Thymus (tissue), 11 donors: ENCODE results near the gene SFXN5. TPM values are rescaled to one million over a fixed set of nuclear protein-coding genes. Genes with fewer than 3 reads are reported as not detected.
A peak's percentile ranks its signal among the peaks of the same experiment; 100 is the strongest.

Experiments
- DNase-seq, 9 donors: peaks; one replicate each; pipeline ENCODE4 v3.0.0-alpha.2; 2013; ENCODE audit warnings: low spot score in 9 of 9, low read depth in 6 of 9, missing footprints in 1 of 9
- H3K27ac ChIP-seq, 2 donors: one replicate each; pipeline ENCODE4 v1.5.1; 2013; ENCODE audit warnings: control low read depth in 1 of 2, low read depth in 1 of 2, low read length in 1 of 2, mild to moderate bottlenecking in 1 of 2, moderate library complexity in 1 of 2
- H3K27me3 ChIP-seq, 2 donors: one replicate each; pipeline ENCODE4 v1.5.1; 2013; ENCODE audit warnings: low read length in 1 of 2; ENCODE audit not compliant: control insufficient read depth in 2 of 2, insufficient read depth in 1 of 2
- H3K36me3 ChIP-seq, 2 donors: one replicate each; pipeline ENCODE4 v1.5.1; 2013; ENCODE audit warnings: low read length in 1 of 2, mild to moderate bottlenecking in 1 of 2, moderate library complexity in 1 of 2; ENCODE audit not compliant: control insufficient read depth in 2 of 2, insufficient read depth in 2 of 2
- H3K4me1 ChIP-seq, 2 donors: one replicate each; pipeline ENCODE4 v1.5.1; 2013; ENCODE audit warnings: low read length in 2 of 2; ENCODE audit not compliant: control insufficient read depth in 2 of 2, insufficient read depth in 2 of 2
- H3K4me3 ChIP-seq, 2 donors: one replicate each; pipeline ENCODE4 v1.5.1; 2013; ENCODE audit warnings: low read length in 2 of 2, control low read depth in 1 of 2, mild to moderate bottlenecking in 1 of 2
- H3K9me3 ChIP-seq, 2 donors: one replicate each; pipeline ENCODE4 v1.5.1; 2013; ENCODE audit warnings: low read length in 1 of 2, mild to moderate bottlenecking in 1 of 2; ENCODE audit not compliant: control insufficient read depth in 2 of 2, insufficient read depth in 1 of 2
- WGBS: extraction: QIAGEN DNeasy Blood & Tissue Kit; methylation state at CpG from one replicate; pipeline ENCODE4 v1.1.7; 2013; 5-methylcytosine and 5-hydroxymethylcytosine counted together
- polyA plus RNA-seq: library from polyadenylated mRNA; stranded (reverse); fragments of 200-250 nt; gene quantifications from one replicate; pipeline ENCODE4 v1.2.3, GENCODE V29; 2013
- total RNA-seq: library from RNA; stranded (reverse); fragments of 120-200 nt; gene quantifications from one replicate; pipeline ENCODE4 v1.2.4, GENCODE V29; 2013
- donor health status: healthy.

Gene SFXN5
- total and polyA plus RNA-seq, 2 donors: 6.2 to 11.0 TPM

DNA sequence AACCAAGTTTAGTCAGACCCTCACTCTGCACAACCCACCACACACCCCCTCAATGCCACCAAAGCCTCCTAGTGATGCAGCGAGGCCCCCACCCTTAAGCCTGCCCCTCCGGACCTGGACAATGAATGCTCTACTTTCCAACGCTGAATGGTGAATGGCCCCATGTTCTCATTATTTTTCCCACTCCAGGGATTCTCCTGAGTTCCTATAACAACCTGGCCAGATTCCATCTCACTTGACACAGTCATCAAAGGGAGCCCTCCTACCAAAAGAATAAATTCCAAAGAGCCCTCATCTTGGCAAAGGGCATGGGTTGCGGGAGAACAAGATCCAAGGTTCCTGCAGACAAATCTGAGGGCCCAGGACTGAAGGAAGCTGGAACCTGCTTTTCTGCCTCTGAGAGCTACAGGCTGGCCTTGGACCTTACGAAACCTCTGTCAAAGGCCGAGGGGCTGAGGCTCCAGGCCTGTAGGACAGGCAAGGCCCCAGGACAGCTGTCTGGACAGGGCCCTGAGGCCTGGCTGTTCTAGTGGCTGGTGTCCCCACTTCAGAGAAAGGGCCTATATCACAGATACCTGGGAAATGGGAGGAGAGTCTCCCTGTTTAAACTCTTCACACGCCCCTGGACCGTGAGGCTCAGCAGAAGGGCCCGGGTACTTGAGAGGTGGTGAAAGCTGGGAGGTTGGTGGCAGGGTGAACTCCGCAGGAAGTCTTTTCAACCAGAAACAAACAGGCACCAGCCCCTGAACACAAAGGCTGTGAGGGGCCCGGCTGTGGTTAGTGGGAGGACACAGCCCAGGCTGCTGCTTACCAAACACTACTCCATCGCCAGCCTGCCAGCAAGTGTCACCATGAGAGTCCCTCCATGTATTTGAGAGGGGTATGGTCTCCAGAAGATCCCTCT, 27.3 kb downstream of the SFXN5 start:
- WGBS: 62% methylated on average over 12 of the region's 12 CpGs
- peak in 5 of 9 donors; percentile 35 to 81 (median 44) for DNase-seq

DNA sequence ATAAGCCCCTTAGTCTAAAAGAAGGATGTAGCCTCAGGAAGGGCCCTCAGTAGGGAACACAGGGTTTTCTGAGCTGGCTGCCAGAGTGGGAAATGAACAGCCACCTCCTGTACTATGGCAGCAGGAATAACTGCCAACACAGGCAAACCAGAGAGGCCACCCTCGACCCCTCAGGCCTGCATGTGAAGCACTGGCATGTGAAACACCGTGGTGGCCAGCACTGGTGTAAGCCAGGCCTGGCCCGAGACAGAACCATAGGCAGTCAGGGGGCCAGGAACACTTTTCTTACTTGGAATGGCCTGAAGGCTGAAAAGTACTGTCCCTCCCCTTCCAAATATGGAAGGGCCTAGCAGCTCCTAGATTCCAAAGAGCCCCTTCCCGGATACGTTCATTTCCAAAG, 28.2 kb downstream of the SFXN5 start:
- no peak overlapping the region for H3K4me3 ChIP-seq
- 96% methylated on average over 5 of the region's 5 CpGs for WGBS
- no peaks in the 10 kb centered on the region for H3K9me3 ChIP-seq
- no peaks in the 10 kb centered on the region for H3K36me3 ChIP-seq
- no peaks in the 10 kb centered on the region for H3K27me3 ChIP-seq
- no peak overlapping the region for H3K27ac ChIP-seq
- no peak for DNase-seq
- peaks cover 8 to 30% of the 10 kb centered on the region in 2 donors for H3K4me1 ChIP-seq

More for the DNA sequence above, 27.3 kb downstream of the SFXN5 start:
- Histone ChIP-seq H3K4me1 (peaks cover 8 to 34% of the 10 kb centered on the region in 2 donors), H3K9me3 (no peaks in the 10 kb centered on the region), H3K27me3 (no peaks in the 10 kb centered on the region), H3K27ac (peak overlapping the region in 1 of 2 donors; percentile 78), H3K36me3 (no peaks in the 10 kb centered on the region), H3K4me3 (peak overlapping the region in 1 of 2 donors; percentile 1)

DNA sequence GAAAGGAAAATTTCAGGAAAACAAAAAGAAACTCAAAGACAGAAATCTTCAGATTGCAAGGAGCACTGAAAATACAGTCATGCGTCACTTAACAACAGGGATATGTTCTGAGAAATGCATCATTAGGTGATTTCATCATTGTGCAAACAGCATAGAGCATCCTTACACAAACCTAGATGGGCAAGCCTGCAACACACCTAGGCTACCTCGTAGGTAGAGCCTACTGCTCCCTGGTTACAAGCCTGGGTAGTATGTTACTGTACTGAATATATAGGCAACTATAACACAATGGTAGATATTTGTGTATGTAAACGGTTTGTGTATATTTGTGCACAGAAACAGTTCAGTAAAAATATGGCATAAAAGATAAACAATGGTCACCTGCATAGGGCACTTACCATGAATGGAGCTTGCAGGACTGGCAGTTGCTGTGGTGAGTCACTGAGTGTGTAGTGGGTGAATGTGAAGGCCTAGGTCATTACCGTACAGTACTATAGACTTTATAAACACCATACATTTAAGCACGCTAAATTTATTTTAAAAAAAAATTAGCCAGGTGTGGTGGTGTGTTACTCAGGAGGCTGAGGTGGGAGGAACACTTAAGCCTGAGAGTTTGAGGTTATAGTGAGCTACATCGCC, 33.4 kb downstream of the SFXN5 start:
- Histone ChIP-seq H3K27ac (no peak overlapping the region), H3K4me1 (peaks cover 0 to 4% of the 10 kb centered on the region in 2 donors), H3K4me3 (no peak overlapping the region), H3K27me3 (no peaks in the 10 kb centered on the region), H3K9me3 (no peaks in the 10 kb centered on the region), H3K36me3 (peaks cover 0 to 4% of the 10 kb centered on the region in 2 donors)
- WGBS: 97% methylated on average over 6 of the region's 6 CpGs
- DNase-seq: no peak

DNA sequence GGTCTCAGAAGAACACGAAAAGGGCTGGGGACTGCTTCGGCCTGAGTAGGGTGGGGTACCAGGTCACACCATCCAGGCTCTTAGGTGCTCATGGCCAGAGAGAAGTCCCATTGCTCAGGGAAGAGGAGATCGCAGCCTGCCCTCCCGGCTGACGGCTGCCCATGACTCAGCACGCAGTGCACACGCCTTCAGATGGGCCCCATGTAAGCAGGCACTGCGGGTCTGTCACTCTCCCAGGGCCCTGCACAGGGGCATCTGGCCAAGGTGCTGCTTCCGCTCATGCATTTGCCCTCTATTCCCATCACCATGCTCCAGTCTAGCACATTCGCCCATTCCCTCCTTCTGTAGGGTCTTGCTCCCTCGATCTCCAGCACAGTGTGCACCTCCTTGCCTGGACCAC, 34.7 kb downstream of the SFXN5 start:
- Histone ChIP-seq H3K4me1 (no peaks in the 10 kb centered on the region), H3K9me3 (no peaks in the 10 kb centered on the region), H3K27me3 (no peaks in the 10 kb centered on the region), H3K36me3 (peaks cover 0 to 4% of the 10 kb centered on the region in 2 donors), H3K4me3 (no peak overlapping the region), H3K27ac (no peak overlapping the region)
- no peak for DNase-seq
- 98% methylated on average over 11 of the region's 11 CpGs for WGBS

DNA sequence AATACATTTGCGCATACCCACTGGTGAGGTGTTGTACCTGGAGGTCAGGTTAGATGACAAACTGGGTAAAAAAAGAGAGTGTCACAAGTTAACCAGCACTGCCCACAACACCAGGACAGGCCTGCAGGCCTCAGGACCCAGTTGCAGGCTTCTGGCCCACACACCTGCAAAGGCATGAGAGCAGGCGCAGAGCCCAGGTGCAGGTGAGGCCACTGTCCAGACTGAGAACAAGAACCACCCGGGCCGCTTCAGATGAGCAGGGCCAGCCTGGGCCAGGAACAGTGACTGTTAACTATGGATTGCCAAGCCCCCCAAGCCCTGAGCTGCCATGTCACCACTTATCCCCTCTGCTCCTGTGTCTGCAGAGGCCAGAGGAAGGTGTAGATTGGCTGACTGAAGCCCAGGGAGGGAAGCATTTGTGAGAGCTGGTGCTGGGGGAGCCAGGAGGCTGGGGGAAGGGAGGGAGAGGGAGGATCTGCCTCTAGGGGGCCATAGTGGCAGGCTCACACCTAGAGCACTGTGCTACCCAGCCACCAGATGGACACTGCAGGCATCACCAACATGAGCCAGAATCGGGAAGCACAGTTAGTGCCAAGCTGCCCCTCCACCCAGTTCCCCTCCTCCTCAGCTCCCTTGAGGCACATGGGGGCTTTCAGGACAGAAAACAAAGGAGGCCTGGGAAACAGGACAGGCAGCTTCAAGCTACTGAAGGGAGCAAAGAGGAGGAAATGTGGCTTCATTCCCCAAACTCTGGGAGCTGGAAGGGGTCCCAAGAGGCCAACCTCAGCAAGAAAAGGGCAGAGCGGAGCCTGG, 35.4 kb downstream of the SFXN5 start:
- 97% methylated on average over 6 of the region's 6 CpGs for WGBS
- Histone ChIP-seq H3K9me3 (no peaks in the 10 kb centered on the region), H3K36me3 (peaks cover 0 to 4% of the 10 kb centered on the region in 2 donors), H3K27me3 (no peaks in the 10 kb centered on the region), H3K4me3 (no peak overlapping the region), H3K4me1 (no peaks in the 10 kb centered on the region), H3K27ac (no peak overlapping the region)
- DNase-seq: no peak

DNA sequence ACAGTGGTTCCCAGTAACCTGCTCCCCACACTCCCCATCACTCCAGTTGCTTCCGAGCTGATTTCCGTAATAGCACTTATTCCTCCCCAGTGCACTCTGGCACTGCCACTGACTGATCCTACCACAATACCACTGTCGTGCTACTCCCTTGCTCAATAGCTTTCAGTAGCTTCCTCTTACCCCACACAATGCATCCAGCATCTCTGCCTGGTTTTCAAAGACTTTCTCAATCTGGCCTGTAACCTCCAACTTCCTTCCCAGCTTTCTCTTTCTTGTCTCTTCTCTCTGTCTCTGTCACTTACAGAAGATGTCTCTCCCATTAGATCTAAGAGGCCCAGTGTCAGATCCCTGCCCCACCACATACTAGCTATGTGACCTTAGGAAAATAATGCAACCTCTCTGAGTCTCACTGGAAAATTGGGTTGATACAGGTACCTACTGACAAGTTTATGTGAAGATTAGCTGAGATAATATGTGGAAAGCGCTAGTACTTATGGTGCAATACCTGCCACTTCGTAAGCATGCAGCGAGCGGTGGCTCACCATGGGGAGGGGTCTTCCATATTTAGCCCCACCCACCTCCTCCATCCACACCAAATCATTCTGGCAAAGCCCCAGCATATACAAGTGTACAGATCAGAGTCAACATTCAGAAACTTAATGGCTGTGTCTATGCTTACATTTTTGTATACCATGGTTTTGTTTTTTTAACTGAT, 36.7 kb downstream of the SFXN5 start:
- Histone ChIP-seq H3K27me3 (no peaks in the 10 kb centered on the region), H3K4me3 (no peak overlapping the region), H3K4me1 (no peaks in the 10 kb centered on the region), H3K9me3 (no peaks in the 10 kb centered on the region), H3K27ac (no peak overlapping the region), H3K36me3 (peaks cover 0 to 4% of the 10 kb centered on the region in 2 donors)
- DNase-seq: no peak
- 98% methylated on average over 7 of the region's 7 CpGs for WGBS

DNA sequence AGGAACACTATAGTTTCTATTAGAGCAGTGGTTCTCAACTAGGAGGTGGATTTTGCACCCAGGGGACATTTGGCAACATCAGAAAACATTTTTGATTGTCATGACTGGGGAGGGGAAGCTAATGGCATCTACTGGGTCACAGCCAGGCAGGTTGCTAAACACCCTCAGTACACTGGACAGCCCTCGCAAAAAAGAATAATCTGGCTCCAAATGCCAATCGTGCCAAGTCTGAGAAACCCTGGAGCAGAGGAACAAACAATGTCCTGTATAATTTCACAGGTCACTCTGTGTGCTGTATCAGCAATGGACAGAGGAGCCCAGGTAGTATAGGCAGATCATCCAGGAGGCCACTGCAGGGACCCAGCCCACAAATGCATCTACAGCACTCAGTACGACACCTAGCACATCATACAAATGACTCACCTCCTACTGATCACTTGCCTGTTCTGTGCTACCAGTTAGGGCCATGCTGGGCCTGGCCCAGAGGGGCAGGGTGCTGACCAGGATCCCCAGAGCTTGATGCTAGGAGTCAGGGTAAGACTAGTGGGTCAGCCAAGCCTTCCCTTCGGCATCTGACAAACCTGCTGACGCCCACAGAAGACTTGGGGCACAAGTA, 37.6 kb downstream of the SFXN5 start:
- no peak overlapping the region for H3K27ac ChIP-seq
- H3K4me3 ChIP-seq: no peak overlapping the region
- WGBS: 98% methylated on average over 5 of the region's 5 CpGs
- no peak for DNase-seq
- peaks cover 0 to 4% of the 10 kb centered on the region in 2 donors for H3K36me3 ChIP-seq
- H3K9me3 ChIP-seq: no peaks in the 10 kb centered on the region
- H3K4me1 ChIP-seq: no peaks in the 10 kb centered on the region
- no peaks in the 10 kb centered on the region for H3K27me3 ChIP-seq

DNA sequence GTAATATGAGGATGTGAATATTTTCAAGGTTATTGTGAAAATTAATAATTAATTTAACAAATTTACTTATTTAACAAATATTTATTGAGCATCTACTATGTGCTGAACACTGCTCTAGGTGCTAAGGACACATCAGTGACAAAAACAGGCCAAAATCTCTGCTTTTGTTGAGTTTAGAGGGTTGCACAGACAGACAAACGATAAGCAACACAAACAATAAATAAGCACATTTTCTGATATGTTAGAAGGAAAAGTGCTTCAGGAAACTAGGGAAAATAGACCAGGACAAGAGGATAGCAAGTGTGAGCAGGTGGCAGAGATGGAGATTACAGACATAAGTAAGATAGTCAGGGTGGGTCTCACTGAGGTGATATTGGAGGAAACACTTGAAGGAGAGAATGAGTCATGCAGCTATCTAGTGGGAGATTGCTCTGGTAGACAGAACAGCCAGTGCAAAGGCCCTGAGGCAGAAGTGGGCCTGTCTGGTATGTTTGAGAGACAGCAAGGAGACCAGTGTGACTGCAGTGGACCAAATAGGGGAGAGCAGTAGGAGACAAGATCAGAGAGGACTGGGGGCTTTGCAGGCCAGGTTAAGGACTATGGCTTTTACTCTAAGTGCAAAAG, 38.3 kb downstream of the SFXN5 start:
- WGBS: 98% methylated on average over 1 of the region's 1 CpG
- Histone ChIP-seq H3K4me3 (no peak overlapping the region), H3K27ac (no peak overlapping the region), H3K4me1 (no peaks in the 10 kb centered on the region), H3K36me3 (peaks cover 0 to 4% of the 10 kb centered on the region in 2 donors), H3K9me3 (no peaks in the 10 kb centered on the region), H3K27me3 (no peaks in the 10 kb centered on the region)
- DNase-seq: no peak
